Mononuclear cell (primary cell): ENCODE measurements around the gene TPI1. TPM values are rescaled to one million over a fixed set of nuclear protein-coding genes. Genes with fewer than 3 reads are reported as not detected.
A peak's percentile ranks its signal among the peaks of the same experiment; 100 is the strongest.

Experiments used
- H3K27me3 ChIP-seq: 2 replicates; pipeline ENCODE4 v1.6.0; 2011; ENCODE audit warnings: low read length, control low read depth; ENCODE audit not compliant: insufficient read depth
- H3K4me1 ChIP-seq: 2 replicates; pipeline ENCODE4 v1.5.1; 2011; ENCODE audit warnings: mild to moderate bottlenecking, low read length, control low read depth; ENCODE audit not compliant: insufficient read depth
- H3K4me3 ChIP-seq: 2 replicates; pipeline ENCODE4 v1.5.1; 2011; ENCODE audit warnings: mild to moderate bottlenecking, low read length, moderate library complexity
- H3K9me3 ChIP-seq: 2 replicates; pipeline ENCODE4 v1.5.1; 2011; ENCODE audit warnings: low read depth, mild to moderate bottlenecking, control low read depth, low read length
- total RNA-seq: library from RNA; depleted of rRNA; stranded (reverse); fragments of >200 nt; gene quantifications from one replicate; pipeline ENCODE4 v1.2.3, GENCODE V29; 2012

Gene TPI1
- total RNA-seq: 202 TPM

DNA sequence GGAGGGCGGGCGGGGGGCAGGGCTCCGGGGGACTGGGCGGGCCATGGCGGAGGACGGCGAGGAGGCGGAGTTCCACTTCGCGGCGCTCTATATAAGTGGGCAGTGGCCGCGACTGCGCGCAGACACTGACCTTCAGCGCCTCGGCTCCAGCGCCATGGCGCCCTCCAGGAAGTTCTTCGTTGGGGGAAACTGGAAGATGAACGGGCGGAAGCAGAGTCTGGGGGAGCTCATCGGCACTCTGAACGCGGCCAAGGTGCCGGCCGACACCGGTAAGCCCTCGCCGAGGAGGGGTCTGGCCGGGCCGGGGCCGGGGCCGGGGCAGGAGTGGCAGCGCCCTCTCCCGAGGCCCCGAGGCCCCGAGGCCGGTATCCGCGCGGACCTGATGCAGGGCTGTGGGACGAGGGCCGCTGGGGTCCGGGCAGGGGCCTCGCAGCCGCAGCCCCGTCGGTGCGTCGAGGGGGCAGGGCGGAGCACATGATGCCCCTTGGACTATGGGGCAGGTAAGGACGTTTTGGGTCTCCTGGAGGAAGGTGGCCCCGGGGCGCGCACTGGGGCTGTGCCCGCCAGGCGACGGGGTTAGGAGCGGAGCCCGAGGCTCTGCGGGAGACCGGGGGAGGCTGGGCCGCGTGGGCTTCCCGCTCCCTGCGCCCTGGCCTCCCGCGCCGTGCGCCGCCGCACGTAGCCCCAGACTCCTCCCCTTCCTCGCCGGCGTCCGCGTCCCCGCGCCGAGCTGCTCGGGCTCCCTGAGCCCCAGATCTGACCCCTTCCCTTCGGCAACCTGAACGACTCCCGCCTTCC is at the start of gene TPI1:
Gene TPI1 (plus strand): TSS at position 119 of the 798 bp plus-strand sequence. CDS start 36 bp downstream, at position 155.
- H3K4me1 ChIP-seq: peaks cover 48% of the 10 kb centered on the region

GRCh38 chr12:6817662-6818157 is 49.6 kb upstream of the TPI1 start:
- peaks cover 25% of the 10 kb centered on the region for H3K4me1 ChIP-seq
- no peak overlapping the region for H3K4me3 ChIP-seq
- no peaks in the 10 kb centered on the region for H3K9me3 ChIP-seq
- H3K27me3 ChIP-seq: peaks cover 5% of the 10 kb centered on the region

More for the DNA sequence above, at the start of gene TPI1:
- Histone ChIP-seq H3K9me3 (no peaks in the 10 kb centered on the region), H3K27me3 (no peaks in the 10 kb centered on the region), H3K4me3 (peak within 1 kb of the TSS; percentile 78)

DNA sequence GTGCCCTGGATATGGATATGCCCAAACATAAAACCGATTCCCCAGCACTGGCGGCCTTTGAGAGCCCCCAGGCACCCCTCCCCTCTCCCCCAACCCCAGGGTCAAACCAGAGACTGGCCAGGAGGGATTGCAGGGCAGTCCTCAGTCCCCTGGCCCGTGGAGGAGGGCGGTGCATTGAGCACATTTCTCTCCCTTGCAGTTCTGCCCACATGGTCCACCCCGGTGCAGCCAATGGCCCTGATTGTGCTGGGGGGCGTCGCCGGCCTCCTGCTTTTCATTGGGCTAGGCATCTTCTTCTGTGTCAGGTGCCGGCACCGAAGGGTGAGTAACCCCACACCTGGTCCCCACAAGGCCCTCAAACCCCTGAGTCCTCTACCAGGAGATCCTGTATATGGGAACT is 49.1 kb upstream of the TPI1 start:
- Histone ChIP-seq H3K4me3 (no peak overlapping the region), H3K9me3 (no peaks in the 10 kb centered on the region), H3K27me3 (peaks cover 5% of the 10 kb centered on the region), H3K4me1 (peaks cover 20% of the 10 kb centered on the region)

DNA sequence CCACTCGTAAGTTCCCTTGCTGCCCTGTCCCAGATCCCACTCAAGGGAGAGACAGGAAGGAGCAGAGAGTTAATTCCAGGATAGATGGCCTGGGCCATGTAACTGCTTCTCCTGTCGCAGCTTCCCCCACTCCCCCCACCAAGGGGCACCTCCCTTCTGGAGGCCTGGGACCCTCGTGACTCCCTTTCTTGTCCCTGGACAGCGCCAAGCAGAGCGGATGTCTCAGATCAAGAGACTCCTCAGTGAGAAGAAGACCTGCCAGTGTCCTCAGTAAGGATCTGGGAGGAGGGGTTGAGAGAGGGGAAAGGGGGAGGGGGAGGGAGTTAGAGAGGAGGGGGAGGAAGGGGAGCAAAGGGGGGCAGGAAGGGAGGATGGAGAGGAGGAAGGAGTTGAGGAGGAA is 48.7 kb upstream of the TPI1 start:
- H3K27me3 ChIP-seq: peaks cover 5% of the 10 kb centered on the region

GRCh38 chr12:6819106-6820030 is 48.0 kb upstream of the TPI1 start:
- Histone ChIP-seq H3K27me3 (peaks cover 5% of the 10 kb centered on the region), H3K4me3 (no peak overlapping the region), H3K4me1 (peaks cover 20% of the 10 kb centered on the region), H3K9me3 (no peaks in the 10 kb centered on the region)

More for the DNA sequence above, 48.7 kb upstream of the TPI1 start:
- H3K4me3 ChIP-seq: no peak overlapping the region
- no peaks in the 10 kb centered on the region for H3K9me3 ChIP-seq
- H3K4me1 ChIP-seq: peaks cover 20% of the 10 kb centered on the region

- H3K27me3 ChIP-seq: peaks cover 5% of the 10 kb centered on the region
- H3K9me3 ChIP-seq: no peaks in the 10 kb centered on the region
These were observed 47.2 kb upstream of the TPI1 start for GRCh38 chr12:6820166-6820565.

GRCh38 chr12:6821591-6822425 is 45.5 kb upstream of the TPI1 start, which contains the start of gene GPR162:
TSS of gene GPR162 (plus strand) at chr12:6821821. CDS start at chr12:6823899, 2,078 bp downstream.
- Histone ChIP-seq H3K4me3 (peak within 1 kb of the TSS; percentile 26), H3K27me3 (peaks cover 15% of the 10 kb centered on the region)

More at GRCh38 chr12:6820166-6820565, 47.2 kb upstream of the TPI1 start:
- Histone ChIP-seq H3K4me1 (peaks cover 20% of the 10 kb centered on the region), H3K4me3 (no peak overlapping the region)

DNA sequence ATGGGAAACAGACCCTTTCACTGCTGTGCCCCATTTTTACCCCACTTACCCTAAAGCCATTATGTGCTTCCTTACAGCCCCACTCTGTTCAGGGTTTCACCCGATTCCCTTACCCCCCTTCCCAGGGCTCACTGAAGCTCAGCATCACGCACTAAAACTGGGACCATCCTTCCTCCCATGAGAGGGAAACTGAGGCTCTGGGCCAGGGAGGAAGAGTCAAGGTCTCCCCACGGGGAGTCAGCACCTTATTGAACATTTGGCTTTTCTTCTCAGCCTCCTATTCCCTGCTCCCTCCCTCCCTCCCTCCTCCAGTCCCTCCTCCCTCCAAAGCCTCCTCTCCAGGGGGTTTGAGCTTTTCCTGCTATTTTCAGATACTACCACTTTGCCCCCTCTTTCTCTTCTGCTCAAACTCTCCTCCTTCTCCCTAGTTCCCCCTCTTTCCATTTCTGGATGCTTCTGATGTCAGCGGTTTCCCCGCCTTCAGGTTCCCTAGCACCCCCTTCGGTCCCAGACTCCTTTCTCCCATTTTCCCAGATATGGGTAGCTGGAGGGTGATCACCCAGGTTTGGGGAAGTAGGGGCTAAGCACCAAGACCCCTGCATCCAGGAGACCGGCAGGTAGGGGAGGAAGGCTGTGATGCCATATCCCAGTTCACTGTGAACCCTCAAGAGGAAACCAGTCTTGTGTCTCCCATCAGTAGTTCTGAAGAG is 44.8 kb upstream of the TPI1 start:
- Histone ChIP-seq H3K4me3 (no peak overlapping the region), H3K4me1 (peaks cover 24% of the 10 kb centered on the region), H3K9me3 (no peaks in the 10 kb centered on the region), H3K27me3 (peaks cover 23% of the 10 kb centered on the region)

More at GRCh38 chr12:6821591-6822425, 45.5 kb upstream of the TPI1 start, which contains the start of gene GPR162:
- Histone ChIP-seq H3K4me1 (peaks cover 20% of the 10 kb centered on the region), H3K9me3 (no peaks in the 10 kb centered on the region)

GRCh38 chr12:6823182-6824084 is 43.9 kb upstream of the TPI1 start:
- Histone ChIP-seq H3K4me3 (no peak overlapping the region), H3K9me3 (no peaks in the 10 kb centered on the region), H3K27me3 (peaks cover 25% of the 10 kb centered on the region), H3K4me1 (peaks cover 28% of the 10 kb centered on the region)

DNA sequence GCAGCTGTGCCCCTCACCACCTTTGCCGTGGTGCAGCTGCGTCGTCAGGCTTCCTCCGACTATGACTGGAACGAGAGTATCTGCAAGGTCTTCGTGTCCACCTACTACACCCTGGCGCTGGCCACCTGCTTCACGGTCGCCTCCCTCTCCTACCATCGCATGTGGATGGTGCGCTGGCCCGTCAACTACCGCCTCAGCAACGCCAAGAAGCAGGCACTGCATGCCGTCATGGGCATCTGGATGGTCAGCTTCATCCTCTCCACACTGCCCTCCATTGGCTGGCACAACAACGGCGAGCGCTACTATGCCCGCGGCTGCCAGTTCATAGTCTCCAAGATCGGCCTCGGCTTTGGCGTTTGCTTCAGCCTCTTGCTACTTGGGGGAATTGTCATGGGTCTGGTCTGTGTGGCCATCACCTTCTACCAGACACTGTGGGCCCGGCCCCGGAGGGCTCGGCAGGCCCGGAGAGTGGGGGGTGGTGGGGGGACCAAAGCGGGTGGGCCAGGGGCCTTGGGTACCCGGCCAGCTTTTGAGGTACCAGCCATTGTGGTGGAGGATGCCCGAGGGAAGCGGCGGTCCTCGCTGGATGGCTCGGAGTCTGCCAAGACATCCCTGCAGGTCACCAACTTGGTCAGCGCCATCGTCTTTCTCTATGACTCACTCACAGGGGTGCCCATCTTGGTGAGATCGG is 43.1 kb upstream of the TPI1 start:
- H3K9me3 ChIP-seq: no peaks in the 10 kb centered on the region
- H3K27me3 ChIP-seq: peaks cover 30% of the 10 kb centered on the region
- no peak overlapping the region for H3K4me3 ChIP-seq
- peaks cover 36% of the 10 kb centered on the region for H3K4me1 ChIP-seq

- Histone ChIP-seq H3K4me3 (no peak overlapping the region), H3K27me3 (peaks cover 37% of the 10 kb centered on the region), H3K9me3 (no peaks in the 10 kb centered on the region), H3K4me1 (peaks cover 39% of the 10 kb centered on the region)
These were observed 42.4 kb upstream of the TPI1 start for GRCh38 chr12:6824901-6825381.

- Histone ChIP-seq H3K4me3 (no peak overlapping the region), H3K9me3 (no peaks in the 10 kb centered on the region), H3K4me1 (peaks cover 35% of the 10 kb centered on the region), H3K27me3 (peaks cover 43% of the 10 kb centered on the region)
These were observed 41.8 kb upstream of the TPI1 start for GRCh38 chr12:6825398-6826124.
